ENCODE results near the gene CD40.

DNA sequence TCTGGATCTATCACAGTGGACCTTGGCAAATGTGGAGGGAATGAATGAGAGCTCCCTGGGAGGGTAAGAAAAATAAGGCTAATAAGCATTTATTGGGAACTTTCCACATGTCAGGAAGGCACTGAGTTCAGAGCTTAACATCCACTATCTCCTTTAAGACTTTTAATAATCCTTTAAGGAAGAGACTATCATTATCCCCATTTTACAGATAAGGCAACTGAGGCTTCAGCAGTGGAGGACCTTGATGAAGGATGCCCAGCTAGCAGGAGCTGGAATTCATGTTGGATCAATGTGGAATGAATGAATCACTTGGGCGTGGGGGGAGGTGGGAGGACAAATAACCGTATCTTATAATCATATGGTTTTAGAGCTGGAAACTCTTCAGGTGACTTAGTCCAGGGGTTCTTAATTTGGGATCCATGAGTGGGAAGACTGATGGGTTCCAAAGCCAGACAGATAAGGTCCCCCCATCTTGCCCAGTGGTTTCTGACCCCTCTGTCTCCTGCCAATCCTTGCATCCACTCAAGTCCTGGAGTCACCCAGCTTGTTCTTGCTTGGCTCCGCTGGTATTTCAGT lies 54.9 kb downstream of the CD40 start:
- no peak for TF ChIP-seq CHD2 (IDR thresholded peaks at IDR 0.05; ENCODE audit: low read length, partially characterized antibody)
- TF ChIP-seq TEAD4 (IDR thresholded peaks at IDR 0.05; ENCODE audit: borderline replicate concordance, insufficient read depth), result no peak
- TF ChIP-seq POLR2AphosphoS5 (IDR thresholded peaks at IDR 0.05; ENCODE audit: low read depth, low read length), result no peak
- TF ChIP-seq, protein P1, sequence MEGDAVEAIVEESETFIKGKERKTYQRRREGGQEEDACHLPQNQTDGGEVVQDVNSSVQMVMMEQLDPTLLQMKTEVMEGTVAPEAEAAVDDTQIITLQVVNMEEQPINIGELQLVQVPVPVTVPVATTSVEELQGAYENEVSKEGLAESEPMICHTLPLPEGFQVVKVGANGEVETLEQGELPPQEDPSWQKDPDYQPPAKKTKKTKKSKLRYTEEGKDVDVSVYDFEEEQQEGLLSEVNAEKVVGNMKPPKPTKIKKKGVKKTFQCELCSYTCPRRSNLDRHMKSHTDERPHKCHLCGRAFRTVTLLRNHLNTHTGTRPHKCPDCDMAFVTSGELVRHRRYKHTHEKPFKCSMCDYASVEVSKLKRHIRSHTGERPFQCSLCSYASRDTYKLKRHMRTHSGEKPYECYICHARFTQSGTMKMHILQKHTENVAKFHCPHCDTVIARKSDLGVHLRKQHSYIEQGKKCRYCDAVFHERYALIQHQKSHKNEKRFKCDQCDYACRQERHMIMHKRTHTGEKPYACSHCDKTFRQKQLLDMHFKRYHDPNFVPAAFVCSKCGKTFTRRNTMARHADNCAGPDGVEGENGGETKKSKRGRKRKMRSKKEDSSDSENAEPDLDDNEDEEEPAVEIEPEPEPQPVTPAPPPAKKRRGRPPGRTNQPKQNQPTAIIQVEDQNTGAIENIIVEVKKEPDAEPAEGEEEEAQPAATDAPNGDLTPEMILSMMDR (IDR thresholded peaks at IDR 0.05), result no peak
- TF ChIP-seq, protein P2, sequence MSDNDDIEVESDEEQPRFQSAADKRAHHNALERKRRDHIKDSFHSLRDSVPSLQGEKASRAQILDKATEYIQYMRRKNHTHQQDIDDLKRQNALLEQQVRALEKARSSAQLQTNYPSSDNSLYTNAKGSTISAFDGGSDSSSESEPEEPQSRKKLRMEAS (IDR thresholded peaks at IDR 0.05; ENCODE audit: low read depth), result no peak
- TF ChIP-seq TAF1 (IDR thresholded peaks at IDR 0.05; ENCODE audit: borderline replicate concordance, low read depth, low read length), result no peak
- no peak for TF ChIP-seq RFX5 (IDR thresholded peaks at IDR 0.05; ENCODE audit: low read length)
- no peak for TF ChIP-seq MEF2A (IDR thresholded peaks at IDR 0.05; ENCODE audit: borderline replicate concordance, low read depth)
- no peak for TF ChIP-seq GABPA (IDR thresholded peaks at IDR 0.05; ENCODE audit: low read depth)
